ENCODE measurements around the gene ACBD4.

DNA sequence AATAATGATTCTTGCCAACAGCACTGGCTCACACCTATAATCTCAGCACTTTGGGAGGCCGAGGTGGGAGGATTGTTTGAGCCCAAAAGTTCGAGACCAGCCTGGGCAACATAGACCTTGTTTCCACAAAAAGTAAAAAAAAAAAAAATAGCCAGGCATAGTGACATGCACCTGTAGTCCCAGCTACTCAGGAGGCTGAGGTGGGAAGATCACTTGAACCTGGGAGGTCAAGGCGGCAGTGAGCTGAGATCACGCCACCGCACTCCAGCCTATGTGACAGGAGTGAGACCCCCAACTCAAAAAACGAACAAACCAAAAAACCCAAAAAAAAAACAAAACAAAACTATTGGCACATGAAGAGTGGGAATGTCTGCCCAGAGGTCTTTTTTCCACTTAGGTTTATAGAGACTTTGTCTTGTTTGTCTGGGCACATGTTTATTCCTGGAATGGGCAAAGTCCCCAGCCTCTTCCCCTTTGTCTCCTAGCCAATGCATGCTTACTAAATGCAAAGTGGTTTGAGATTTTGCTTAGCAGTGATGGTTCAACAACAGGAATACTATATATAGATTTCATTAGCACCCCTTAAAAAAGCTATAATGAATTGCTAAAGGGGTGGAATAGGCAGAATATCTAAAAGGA is 48.5 kb upstream of the ACBD4 start:
- no peak for TF ChIP-seq EZH2 (IDR thresholded peaks at IDR 0.05; ENCODE audit: insufficient read depth, poor library complexity, severe bottlenecking)
- TF ChIP-seq EZH2phosphoT487 (IDR thresholded peaks at IDR 0.05; ENCODE audit: insufficient read depth, low read depth): no peak

Measured in GM23248 (cell line).